Transverse colon (tissue), 4 donors: ENCODE data around the gene SPATA6L.

Experiments
- EP300 ChIP-seq: sonication (generic); formaldehyde crosslinking; IDR thresholded peaks from one replicate; pipeline ENCODE4 v1.6.1; 2017; ENCODE audit warnings: antibody characterized with exemption, low read depth
- POLR2A ChIP-seq: fragments of 450-650 bp; IDR thresholded peaks from one replicate; pipeline ENCODE4 v1.6.1; 2016; ENCODE audit warnings: antibody characterized with exemption, mild to moderate bottlenecking, moderate library complexity
- POLR2AphosphoS5 ChIP-seq, 3 donors: sonication (generic); formaldehyde crosslinking; IDR thresholded peaks; one replicate each; pipeline ENCODE4 v1.6.1; 2016; ENCODE audit warnings: antibody characterized with exemption in 3 of 3
- TF ChIP-seq, protein P1 (sequence below), 5 experiments: fragments of 200-600 bp in 3 of 5; fragments of 450-650 bp in 2 of 5; sonication (generic) in 3 of 5; IDR thresholded peaks; 1 replicate in 2 of 5; 2 replicates in 3 of 5; pipeline ENCODE4 v1.5.1; 2016 to 2017; ENCODE audit warnings: antibody characterized with exemption in 5 of 5, inconsistent platforms in 3 of 5, mild to moderate bottlenecking in 2 of 5, moderate library complexity in 1 of 5

DNA sequence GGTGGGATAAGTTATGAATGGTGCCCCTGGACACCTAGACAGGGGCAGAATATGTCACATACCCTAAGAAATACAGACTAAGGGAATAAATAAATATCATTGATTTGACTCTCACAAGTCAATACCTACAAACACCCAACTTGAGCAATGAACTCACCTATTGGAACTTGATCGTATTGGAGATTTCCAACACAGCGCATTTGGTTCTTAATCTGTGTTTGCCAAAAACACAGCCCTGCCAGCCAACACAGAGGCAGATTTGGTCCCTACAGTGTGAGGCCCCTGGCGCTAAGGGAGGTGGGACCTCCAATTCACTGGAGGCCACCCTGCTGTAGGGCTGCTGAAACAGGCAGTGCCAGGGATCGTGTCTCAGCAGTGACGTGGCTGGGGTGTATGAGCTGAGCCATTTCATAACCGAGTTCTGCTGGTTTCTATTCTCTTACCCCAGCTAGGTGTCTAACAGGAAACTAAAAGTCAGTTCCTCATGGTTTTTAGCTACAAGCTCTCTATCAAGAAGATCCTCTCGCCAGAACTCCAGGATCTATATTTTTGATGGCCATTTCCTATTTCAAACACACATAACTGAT, 91.5 kb downstream of the SPATA6L start:
- TF ChIP-seq, protein P1, sequence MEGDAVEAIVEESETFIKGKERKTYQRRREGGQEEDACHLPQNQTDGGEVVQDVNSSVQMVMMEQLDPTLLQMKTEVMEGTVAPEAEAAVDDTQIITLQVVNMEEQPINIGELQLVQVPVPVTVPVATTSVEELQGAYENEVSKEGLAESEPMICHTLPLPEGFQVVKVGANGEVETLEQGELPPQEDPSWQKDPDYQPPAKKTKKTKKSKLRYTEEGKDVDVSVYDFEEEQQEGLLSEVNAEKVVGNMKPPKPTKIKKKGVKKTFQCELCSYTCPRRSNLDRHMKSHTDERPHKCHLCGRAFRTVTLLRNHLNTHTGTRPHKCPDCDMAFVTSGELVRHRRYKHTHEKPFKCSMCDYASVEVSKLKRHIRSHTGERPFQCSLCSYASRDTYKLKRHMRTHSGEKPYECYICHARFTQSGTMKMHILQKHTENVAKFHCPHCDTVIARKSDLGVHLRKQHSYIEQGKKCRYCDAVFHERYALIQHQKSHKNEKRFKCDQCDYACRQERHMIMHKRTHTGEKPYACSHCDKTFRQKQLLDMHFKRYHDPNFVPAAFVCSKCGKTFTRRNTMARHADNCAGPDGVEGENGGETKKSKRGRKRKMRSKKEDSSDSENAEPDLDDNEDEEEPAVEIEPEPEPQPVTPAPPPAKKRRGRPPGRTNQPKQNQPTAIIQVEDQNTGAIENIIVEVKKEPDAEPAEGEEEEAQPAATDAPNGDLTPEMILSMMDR (IDR thresholded peaks at IDR 0.05) = no peak
- TF ChIP-seq EP300 (no peak), POLR2AphosphoS5 (IDR thresholded peaks at IDR 0.05) (no peak), POLR2A (no peak)
